GM21390 (cell line): ENCODE data around the gene SLC37A2.
"Not testable (repeated sequence)": the region's sequence is repeated elsewhere in the genome, so short reads cannot be mapped to it uniquely, and the experiment has no call there.

Source experiments
- ATAC-seq: cut with Tn5 transposase; IDR thresholded peaks from one replicate; pipeline ENCODE4 v1.9.1; 2021; ENCODE audit not compliant: unreplicated experiment

SLC37A2 gene

GRCh38 chr11:125083312-125084056 lies 20.4 kb downstream of the SLC37A2 start:
- no peak for ATAC-seq

GRCh38 chr11:125084057-125084416 lies 20.9 kb downstream of the SLC37A2 start:
- ATAC-seq: no peak

DNA sequence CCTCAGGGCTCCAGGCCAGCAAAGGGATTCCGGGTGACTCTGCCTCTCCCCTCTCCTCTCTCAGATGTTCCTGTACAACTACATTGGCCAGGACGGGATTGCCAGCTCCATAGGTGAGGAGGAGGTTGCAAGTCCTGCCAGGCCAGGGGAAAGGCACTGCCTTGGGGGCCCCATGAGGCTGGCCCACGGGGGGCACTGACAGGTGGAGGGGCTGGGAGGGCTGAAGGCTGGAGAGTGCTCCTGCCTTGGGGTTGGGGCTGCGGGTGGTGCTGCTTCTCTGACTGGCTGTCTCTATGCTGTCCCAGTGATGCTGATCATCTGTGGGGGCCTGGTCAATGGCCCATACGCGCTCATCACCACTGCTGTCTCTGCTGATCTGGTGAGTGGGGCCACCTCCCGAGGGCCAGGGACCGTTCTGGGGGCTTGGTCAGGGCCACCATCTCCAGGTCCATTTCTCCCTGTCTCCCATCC lies 21.7 kb downstream of the SLC37A2 start:
- no peak for ATAC-seq

DNA sequence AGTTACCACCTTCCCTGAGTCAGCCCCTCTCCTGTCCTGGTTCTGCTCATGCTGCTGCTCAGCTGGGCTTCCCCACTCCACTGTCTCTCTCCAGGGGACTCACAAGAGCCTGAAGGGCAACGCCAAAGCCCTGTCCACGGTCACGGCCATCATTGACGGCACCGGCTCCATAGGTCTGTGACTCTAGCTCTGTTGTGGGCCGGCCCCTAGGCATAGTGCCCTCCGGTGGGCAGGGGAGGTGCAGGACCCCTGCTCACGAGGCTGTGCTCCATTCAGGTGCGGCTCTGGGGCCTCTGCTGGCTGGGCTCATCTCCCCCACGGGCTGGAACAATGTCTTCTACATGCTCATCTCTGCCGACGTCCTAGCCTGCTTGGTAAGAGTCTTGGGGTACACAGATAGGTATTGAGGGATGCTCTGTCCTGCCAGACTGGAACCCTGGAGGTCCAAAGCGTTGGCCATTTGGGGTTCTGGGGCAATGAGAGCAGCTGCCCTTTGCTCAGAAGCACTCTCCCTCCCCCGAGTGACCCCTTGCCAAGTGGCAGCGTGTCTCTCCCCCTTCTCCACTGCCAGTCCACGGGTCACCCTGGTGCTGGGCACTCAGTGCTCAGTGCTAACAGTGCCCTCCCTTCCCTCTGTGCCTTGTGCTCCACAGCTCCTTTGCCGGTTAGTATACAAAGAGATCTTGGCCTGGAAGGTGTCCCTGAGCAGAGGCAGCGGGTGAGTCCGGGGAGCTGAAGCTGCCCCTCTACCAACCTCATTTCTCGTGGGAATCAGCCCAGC lies 22.4 kb downstream of the SLC37A2 start:
- ATAC-seq: no peak

DNA sequence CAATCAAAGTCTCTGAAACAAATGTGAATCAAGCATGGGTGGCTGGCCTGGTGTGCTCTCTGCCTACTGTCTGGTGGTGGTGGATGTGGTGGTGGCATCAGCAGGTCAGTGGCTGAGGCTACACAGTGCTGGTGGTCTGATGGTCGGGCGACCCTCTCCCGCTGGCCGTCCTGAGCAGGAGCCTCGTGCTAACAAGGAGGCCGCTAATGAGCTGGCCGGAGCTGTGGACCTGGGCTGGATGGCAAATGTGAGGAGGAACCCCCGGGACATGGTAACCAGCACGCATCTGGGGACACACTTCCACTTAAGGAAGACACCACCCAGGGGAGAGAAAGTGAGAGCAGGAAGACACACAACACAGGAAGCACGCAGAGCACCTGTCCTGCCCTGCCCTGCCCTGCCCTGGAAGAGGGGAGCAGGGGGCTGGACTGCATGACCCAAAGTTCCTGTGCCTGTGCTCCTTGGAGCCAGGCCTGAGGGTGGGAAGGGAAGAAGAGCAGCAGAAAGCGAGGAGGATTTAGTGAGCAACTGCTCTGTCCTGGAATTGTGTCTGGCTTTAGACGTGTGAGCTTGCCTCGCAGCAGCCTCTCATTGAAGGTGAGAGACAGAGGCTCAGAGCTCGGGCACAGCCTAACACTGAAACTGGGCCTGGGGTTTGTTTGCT lies 23.7 kb downstream of the SLC37A2 start:
- no peak for ATAC-seq

GRCh38 chr11:125088123-125088522 lies 25.0 kb downstream of the SLC37A2 start:
- ATAC-seq: no peak

GRCh38 chr11:125088576-125089455 lies 25.7 kb downstream of the SLC37A2 start:
- ATAC-seq: no peak

- ATAC-seq: not testable (repeated sequence)
These were observed 26.4 kb downstream of the SLC37A2 start for GRCh38 chr11:125089481-125089880.

- not testable (repeated sequence) for ATAC-seq
These were observed 27.0 kb downstream of the SLC37A2 start for GRCh38 chr11:125090151-125090550.

DNA sequence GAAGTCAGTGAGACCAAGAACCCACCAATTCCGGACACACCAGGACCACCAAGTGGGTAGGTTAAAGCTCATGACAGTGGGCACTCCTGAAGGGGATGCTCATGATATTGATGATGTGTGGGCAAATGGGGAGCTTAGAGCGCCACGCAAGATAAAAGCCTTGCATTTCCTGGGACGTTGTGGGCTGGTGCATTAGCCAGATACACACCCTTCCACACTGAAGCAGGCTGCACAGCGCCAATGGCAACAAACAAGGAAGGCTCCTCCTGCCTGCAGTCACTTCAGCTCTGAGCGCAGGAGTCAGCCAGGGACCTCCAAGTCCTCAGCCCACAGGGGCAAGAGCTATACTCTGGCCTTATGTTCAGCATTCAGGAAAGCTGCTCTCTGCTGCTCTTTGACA lies 27.7 kb downstream of the SLC37A2 start:
- ATAC-seq: no peak

DNA sequence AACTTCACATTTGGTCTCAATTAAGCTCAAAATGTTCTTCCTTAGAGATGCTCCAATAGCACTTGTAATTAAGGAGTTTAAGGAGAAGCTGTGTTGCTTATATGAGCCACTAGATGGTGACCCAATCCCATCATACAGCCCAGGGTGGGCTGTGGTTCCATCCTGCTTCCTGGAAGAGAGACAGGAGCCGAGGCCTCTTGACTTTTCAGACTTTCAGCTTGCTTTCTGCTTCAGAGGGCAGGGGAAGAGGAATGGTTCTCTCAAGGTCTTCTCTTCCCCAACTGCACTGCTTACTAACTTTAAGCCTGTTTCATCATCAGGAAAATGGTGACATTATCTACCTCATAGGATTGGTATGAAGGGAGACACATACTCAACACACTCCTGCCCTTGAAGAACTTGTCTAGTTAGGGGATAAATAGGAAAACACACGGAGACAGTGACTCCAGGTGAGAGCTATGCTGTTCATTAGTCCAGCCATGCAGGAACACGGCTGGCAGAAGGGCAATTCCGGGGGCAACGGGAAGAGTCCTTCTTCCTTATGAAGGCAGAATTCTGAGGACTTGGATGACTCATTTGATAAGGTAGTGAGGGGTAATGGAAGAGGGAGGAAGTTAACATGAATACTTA lies 28.3 kb downstream of the SLC37A2 start:
- no peak for ATAC-seq

DNA sequence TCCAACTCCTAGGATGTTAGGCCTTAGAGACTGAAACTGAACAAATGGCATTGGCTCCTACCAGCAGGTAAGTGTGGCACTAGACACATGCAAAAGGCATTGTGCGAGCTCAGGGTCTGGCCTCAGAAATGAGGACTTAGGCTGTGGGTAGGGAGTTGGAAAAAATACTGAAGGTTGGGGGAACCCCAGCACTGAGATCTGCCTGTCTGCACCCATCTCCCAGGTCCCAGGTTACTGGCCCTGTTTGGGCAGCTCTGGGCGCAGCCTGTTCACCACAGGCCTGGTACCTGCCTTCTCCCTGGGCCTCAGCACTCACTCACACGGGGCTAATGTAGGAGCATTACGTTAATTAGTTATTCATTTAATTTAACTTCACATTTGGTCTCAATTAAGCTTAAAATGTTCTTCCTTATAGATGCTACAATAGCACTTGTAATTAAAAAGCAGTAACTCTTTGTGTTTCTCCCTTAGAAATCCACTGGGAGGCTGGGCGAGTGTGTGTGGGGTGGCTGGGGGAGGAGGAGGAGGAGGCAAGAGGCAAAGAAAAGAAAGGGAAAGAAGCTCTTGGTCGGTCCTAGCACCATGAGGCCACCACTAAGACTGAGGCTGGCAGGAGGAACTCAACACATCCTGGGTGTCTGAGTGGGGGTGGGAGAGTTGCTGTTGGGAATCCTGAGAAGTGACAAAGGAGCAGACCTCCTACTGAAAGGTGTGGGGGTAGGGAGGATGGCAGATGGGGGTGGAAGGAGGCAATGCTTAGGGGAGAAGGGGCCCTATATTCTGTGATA lies 29.0 kb downstream of the SLC37A2 start:
- no peak for ATAC-seq

GRCh38 chr11:125092669-125093068 lies 29.6 kb downstream of the SLC37A2 start:
- ATAC-seq: no peak

GRCh38 chr11:125093502-125093901 lies 30.4 kb downstream of the SLC37A2 start:
- no peak for ATAC-seq

- no peak for ATAC-seq
These were observed 31.6 kb downstream of the SLC37A2 start for GRCh38 chr11:125094731-125095130.

GRCh38 chr11:125100136-125100535 lies 37.0 kb downstream of the SLC37A2 start:
- ATAC-seq: no peak

GRCh38 chr11:125101596-125101995 lies 38.5 kb downstream of the SLC37A2 start:
- no peak for ATAC-seq

DNA sequence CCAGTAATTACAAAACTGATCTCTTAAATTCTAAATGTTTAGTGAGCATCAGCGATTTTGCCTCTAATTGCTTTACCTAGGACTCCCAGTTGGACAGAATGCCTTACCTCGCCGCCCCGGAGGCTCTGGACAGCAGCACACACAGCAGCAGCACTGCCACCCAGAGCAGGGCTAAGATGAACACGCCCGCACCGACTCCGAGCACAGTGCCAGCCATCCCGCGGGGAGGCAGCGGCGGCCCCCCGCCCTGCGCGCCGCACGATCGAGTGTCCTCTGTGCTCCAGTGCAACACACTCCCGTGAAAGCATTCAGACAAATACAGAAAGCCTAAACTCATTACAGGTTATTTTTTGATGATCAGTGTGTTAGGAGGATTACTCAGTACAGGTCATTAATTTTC lies 38.9 kb downstream of the SLC37A2 start:
- ATAC-seq: no peak

GRCh38 chr11:125102510-125102909 lies 39.4 kb downstream of the SLC37A2 start:
- ATAC-seq: no peak

DNA sequence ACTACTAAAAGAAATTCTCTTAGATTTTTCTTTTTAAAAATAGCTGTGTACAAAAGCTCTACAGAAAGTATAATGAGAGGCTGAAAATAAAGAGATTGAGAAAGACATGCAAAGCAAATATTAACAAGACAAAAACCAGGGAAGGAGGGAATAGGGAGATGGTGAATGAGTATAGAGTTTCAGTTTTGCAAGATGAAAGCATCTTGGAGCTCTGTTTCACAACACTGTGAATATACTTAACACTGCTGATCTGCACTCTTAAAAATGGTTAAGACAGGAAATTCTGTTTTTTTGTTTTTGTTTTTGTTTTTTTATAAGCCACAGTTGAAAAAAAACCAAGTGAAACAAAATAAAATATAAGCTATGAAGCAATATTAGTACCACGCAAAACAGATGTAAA lies 42.8 kb downstream of the SLC37A2 start:
- no peak for ATAC-seq
